Right lobe of liver (tissue), 6 donors: ENCODE results near the gene ASCC3. TPM values are rescaled to one million over a fixed set of nuclear protein-coding genes. Genes with fewer than 3 reads are reported as not detected.

Experiments
- ATAC-seq, 4 donors: fragments of 200-7000 bp; cut with Tn5 transposase; one replicate each; pipeline ENCODE4 v1.9.1; 2020; ENCODE audit warnings: mild to moderate bottlenecking in 4 of 4, moderate library complexity in 4 of 4
- DNase-seq, 3 donors: peaks; one replicate each; pipeline ENCODE4 v3.0.0-alpha.2; 2020
- H3K27ac ChIP-seq, 3 donors: fragments of 200-600 bp; one replicate each; pipeline ENCODE4 v1.8.0; 2022
- H3K27me3 ChIP-seq, 2 donors: fragments of 200-600 bp; one replicate each; pipeline ENCODE4 v1.8.0; 2022
- H3K36me3 ChIP-seq, 4 donors: fragments of 200-600 bp; sonication (generic) in 1 of 4; one replicate each; pipeline versions ENCODE4 v1.5.1 to v1.8.0; 2017 to 2022; ENCODE audit warnings: control low read depth in 1 of 4
- H3K4me1 ChIP-seq, 4 donors: fragments of 200-600 bp; sonication (generic) in 1 of 4; one replicate each; pipeline versions ENCODE4 v1.5.1 to v1.8.0; 2017 to 2022; ENCODE audit warnings: control low read depth in 1 of 4
- H3K4me3 ChIP-seq, 3 donors: fragments of 200-600 bp; one replicate each; pipeline ENCODE4 v1.8.0; 2022
- H3K9me3 ChIP-seq, 4 donors: fragments of 200-600 bp; sonication (generic) in 1 of 4; one replicate each; pipeline versions ENCODE4 v1.5.1 to v1.8.0; 2017 to 2022; ENCODE audit warnings: control low read depth in 1 of 4
- POLR2A ChIP-seq: fragments of 450-650 bp; IDR thresholded peaks from one replicate; pipeline ENCODE4 v1.6.1; 2017; ENCODE audit warnings: antibody characterized with exemption, mild to moderate bottlenecking
- WGBS: methylation state at CpG from one replicate; pipeline ENCODE4 v1.1.6; 2018; ENCODE audit warnings: low coverage, low lambda C conversion rate; ENCODE audit not compliant: insufficient coverage; ENCODE audit errors: missing lambda C conversion rate; 5-methylcytosine and 5-hydroxymethylcytosine counted together
- intact Hi-C, 2 donors: fragments of 100-400 bp; cut with DNase I; formaldehyde crosslinking; loops; one replicate each; pipeline versions ENCODE4 v1.11.2 to v1.14.1; 2022
- long read RNA-seq: library from polyadenylated mRNA; unstranded; transcript quantifications from one replicate; pipeline ENCODE4 v2.0.0, GENCODE V29; 2019
- total RNA-seq, 6 experiments: library from RNA; depleted of rRNA in 2 of 6; stranded (reverse); fragments of >200 nt in 2 of 6; fragmentation: NEBNext Ultra II Directional in 3 of 6; extraction: Animal tissue kit (Norgen Biotek cat#: 25700) in 3 of 6; gene quantifications; one replicate each; pipeline versions ENCODE4 v1.1.0 to v1.2.4, GENCODE V29; 2016 to 2023
- TF ChIP-seq, protein P1 (sequence below), 4 donors: fragments of 200-600 bp in 3 of 4; fragments of 450-650 bp in 1 of 4; IDR thresholded peaks; one replicate each; pipeline versions ENCODE4 v1.5.1 to v1.8.0; 2016 to 2022; ENCODE audit warnings: antibody characterized with exemption in 4 of 4, mild to moderate bottlenecking in 2 of 4
- donor health status: DM: no; HTN: yes; CAD: no.
- donor health status: DM: no; HTN: no; CAD: no.
- donor health status: DM: no; HTN: no; CAD: no.
- donor health status: DM: no; HTN: yes; CAD: no.
- donor health status: DM: no; HTN: yes; CAD: no.

ASCC3 gene, protein sequence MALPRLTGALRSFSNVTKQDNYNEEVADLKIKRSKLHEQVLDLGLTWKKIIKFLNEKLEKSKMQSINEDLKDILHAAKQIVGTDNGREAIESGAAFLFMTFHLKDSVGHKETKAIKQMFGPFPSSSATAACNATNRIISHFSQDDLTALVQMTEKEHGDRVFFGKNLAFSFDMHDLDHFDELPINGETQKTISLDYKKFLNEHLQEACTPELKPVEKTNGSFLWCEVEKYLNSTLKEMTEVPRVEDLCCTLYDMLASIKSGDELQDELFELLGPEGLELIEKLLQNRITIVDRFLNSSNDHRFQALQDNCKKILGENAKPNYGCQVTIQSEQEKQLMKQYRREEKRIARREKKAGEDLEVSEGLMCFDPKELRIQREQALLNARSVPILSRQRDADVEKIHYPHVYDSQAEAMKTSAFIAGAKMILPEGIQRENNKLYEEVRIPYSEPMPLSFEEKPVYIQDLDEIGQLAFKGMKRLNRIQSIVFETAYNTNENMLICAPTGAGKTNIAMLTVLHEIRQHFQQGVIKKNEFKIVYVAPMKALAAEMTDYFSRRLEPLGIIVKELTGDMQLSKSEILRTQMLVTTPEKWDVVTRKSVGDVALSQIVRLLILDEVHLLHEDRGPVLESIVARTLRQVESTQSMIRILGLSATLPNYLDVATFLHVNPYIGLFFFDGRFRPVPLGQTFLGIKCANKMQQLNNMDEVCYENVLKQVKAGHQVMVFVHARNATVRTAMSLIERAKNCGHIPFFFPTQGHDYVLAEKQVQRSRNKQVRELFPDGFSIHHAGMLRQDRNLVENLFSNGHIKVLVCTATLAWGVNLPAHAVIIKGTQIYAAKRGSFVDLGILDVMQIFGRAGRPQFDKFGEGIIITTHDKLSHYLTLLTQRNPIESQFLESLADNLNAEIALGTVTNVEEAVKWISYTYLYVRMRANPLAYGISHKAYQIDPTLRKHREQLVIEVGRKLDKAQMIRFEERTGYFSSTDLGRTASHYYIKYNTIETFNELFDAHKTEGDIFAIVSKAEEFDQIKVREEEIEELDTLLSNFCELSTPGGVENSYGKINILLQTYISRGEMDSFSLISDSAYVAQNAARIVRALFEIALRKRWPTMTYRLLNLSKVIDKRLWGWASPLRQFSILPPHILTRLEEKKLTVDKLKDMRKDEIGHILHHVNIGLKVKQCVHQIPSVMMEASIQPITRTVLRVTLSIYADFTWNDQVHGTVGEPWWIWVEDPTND (N-terminal part only)
- total RNA-seq = 10 to 100 TPM; 17.0 to 28.2 (median 24.9) TPM
- long read RNA-seq, partial matches to known transcripts = 1 of 2 reads
- long read RNA-seq, other reads (novel, unspliced or antisense) = 1 of 2 reads

DNA sequence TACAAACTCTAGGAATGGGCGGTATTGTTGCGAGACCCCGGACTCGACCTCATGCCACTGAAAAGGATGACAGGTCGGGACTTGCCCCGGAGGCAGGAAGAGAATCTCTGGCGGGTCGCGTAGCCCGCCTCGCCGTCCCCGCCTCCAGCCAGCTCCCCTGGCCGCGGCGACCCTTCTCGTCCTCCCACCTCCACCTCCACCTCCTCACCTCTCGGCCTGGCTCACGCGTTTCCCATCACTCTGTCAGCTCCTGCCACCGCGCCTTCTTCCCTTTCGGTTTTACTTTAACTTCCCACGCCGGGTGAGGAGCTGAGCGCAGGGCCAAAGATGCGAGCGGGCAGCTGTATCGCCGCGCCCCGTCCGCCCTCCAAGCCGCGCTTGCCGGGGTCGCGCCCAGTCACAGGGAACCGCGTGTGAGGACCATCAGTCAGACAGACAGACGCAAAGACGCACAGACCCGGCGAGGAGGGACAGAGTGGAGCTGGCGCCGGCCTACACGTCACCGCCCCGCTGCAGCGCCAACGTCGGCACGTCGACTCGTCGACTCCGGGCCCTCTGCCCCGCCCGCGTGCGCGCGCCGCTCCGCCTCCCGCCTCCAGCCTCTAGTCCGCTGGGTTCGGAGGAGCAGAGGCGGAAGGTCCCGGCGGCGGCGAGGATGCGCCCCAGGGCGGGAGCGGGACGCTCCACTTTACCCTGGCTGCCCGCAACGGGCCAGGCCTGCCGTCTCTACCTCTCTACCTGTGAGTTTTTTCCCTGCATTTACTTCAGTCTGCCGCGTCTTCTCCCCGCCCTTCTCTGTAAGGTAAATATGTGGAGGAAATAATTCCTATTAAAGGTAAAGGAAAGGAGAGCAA is at the start of gene ASCC3:
Gene ASCC3 (minus strand): TSS at position 477 of the 854 bp plus-strand sequence. CDS start 13,332 bp downstream, outside the sequence.
- intact Hi-C loops = no loop called here
- Histone ChIP-seq H3K36me3 (no peaks in the 10 kb centered on the region), H3K27me3 (no peaks in the 10 kb centered on the region), H3K4me3 (peak within 1 kb of the TSS; percentile 64 to 92 (median 75)), H3K27ac (peak within 1 kb of the TSS; percentile 91 to 94 (median 92)), H3K4me1 (peaks cover 0 to 26% (median 0%) of the 10 kb centered on the region in 4 donors), H3K9me3 (no peaks in the 10 kb centered on the region)
- DNase-seq (peak; percentile 97), ATAC-seq (peak; percentile 98 to 99 (median 99))
- WGBS = under 1% methylated on average over 48 of the region's 83 CpGs
- TF ChIP-seq, protein P1, sequence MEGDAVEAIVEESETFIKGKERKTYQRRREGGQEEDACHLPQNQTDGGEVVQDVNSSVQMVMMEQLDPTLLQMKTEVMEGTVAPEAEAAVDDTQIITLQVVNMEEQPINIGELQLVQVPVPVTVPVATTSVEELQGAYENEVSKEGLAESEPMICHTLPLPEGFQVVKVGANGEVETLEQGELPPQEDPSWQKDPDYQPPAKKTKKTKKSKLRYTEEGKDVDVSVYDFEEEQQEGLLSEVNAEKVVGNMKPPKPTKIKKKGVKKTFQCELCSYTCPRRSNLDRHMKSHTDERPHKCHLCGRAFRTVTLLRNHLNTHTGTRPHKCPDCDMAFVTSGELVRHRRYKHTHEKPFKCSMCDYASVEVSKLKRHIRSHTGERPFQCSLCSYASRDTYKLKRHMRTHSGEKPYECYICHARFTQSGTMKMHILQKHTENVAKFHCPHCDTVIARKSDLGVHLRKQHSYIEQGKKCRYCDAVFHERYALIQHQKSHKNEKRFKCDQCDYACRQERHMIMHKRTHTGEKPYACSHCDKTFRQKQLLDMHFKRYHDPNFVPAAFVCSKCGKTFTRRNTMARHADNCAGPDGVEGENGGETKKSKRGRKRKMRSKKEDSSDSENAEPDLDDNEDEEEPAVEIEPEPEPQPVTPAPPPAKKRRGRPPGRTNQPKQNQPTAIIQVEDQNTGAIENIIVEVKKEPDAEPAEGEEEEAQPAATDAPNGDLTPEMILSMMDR (IDR thresholded peaks at IDR 0.05) = no peak
- peak; percentile 94 for TF ChIP-seq POLR2A

DNA sequence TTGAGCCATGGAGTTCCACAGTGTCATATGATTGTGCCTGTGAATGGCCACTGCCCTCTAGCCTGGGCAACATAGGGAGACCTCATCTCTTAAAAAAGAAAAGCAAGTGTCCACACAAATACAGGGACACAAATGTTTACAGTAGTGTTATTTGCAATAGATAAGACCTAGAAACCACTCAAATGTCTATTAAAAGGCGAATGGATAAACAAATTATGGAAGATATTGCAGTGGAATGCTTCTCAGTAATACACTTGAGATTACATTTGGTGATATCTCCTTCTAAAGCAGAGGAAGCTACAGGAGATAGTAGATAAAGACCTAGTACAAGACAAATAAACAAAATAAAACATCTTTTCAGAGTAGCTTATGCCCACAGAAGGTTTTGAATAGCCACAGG is 44.6 kb upstream of the ASCC3 start:
- intact Hi-C loops = no loop called here
- H3K36me3 ChIP-seq = no peaks in the 10 kb centered on the region
- no peak for ATAC-seq

GRCh38 chr6:100924534-100925227 is 43.6 kb upstream of the ASCC3 start:
- Histone ChIP-seq H3K27me3 (no peaks in the 10 kb centered on the region), H3K36me3 (no peaks in the 10 kb centered on the region), H3K27ac (no peak overlapping the region), H3K9me3 (no peaks in the 10 kb centered on the region), H3K4me3 (no peak overlapping the region), H3K4me1 (no peaks in the 10 kb centered on the region)
- 45% methylated on average over 9 of the region's 9 CpGs for WGBS
- peak in 2 of 4 donors; percentile 30 to 69 for ATAC-seq
- intact Hi-C loops = no loop called here
- DNase-seq = no peak
- TF ChIP-seq, protein P1 (IDR thresholded peaks at IDR 0.05) = no peak
- TF ChIP-seq POLR2A = no peak

More for the DNA sequence above, 44.6 kb upstream of the ASCC3 start:
- DNase-seq = no peak
- Histone ChIP-seq H3K9me3 (no peaks in the 10 kb centered on the region), H3K4me3 (no peak overlapping the region), H3K27me3 (no peaks in the 10 kb centered on the region), H3K4me1 (no peaks in the 10 kb centered on the region), H3K27ac (no peak overlapping the region)
- 68% methylated on average over 1 of the region's 1 CpG for WGBS
- TF ChIP-seq, protein P1 (IDR thresholded peaks at IDR 0.05) = no peak
- no peak for TF ChIP-seq POLR2A
